PC-3 (cell line): ENCODE data around the gene MAST4.

Experiments
- CTCF ChIP-seq: fragments of 300-600 bp; sonication (generic); conservative IDR thresholded peaks from 2 replicates; pipeline ENCODE4 v1.5.1; 2017; ENCODE audit warnings: antibody characterized with exemption, low read depth, mild to moderate bottlenecking, low read length
- EZH2 ChIP-seq: fragments of 300-600 bp; sonication (generic); IDR thresholded peaks from one replicate; pipeline ENCODE4 v1.6.1; 2017; ENCODE audit warnings: antibody characterized with exemption, mild to moderate bottlenecking, low read length; ENCODE audit not compliant: unreplicated experiment
- EZH2phosphoT487 ChIP-seq: fragments of 300-600 bp; sonication (generic); IDR thresholded peaks from 2 replicates; pipeline ENCODE4 v1.6.1; 2018; ENCODE audit warnings: mild to moderate bottlenecking, antibody characterized with exemption, low read length, borderline replicate concordance

- TF ChIP-seq CTCF (no peak), EZH2 (no peak), EZH2phosphoT487 (no peak)
Measured at GRCh38 chr5:67059744-67060490, 463.7 kb downstream of the MAST4 start.
